ENCODE measurements around the gene POLDIP2.

Gene POLDIP2

DNA sequence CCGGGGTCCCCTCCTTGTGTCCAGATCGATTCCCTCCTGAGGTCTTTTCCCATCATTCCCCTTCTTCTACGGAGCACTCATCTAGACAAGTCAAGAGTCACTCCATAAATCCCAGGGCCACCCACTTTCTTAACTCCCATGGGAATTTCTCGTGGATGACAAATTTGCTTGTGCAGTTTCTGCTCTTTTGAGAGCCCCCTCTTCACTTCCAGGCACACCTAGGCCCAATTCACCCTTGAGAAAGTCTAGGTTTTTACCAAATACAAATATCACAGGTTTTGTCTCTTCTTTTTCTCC lies 522 bp upstream of the POLDIP2 start:
- TF ChIP-seq, protein P1, sequence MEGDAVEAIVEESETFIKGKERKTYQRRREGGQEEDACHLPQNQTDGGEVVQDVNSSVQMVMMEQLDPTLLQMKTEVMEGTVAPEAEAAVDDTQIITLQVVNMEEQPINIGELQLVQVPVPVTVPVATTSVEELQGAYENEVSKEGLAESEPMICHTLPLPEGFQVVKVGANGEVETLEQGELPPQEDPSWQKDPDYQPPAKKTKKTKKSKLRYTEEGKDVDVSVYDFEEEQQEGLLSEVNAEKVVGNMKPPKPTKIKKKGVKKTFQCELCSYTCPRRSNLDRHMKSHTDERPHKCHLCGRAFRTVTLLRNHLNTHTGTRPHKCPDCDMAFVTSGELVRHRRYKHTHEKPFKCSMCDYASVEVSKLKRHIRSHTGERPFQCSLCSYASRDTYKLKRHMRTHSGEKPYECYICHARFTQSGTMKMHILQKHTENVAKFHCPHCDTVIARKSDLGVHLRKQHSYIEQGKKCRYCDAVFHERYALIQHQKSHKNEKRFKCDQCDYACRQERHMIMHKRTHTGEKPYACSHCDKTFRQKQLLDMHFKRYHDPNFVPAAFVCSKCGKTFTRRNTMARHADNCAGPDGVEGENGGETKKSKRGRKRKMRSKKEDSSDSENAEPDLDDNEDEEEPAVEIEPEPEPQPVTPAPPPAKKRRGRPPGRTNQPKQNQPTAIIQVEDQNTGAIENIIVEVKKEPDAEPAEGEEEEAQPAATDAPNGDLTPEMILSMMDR (IDR thresholded peaks at IDR 0.05): no peak

DNA sequence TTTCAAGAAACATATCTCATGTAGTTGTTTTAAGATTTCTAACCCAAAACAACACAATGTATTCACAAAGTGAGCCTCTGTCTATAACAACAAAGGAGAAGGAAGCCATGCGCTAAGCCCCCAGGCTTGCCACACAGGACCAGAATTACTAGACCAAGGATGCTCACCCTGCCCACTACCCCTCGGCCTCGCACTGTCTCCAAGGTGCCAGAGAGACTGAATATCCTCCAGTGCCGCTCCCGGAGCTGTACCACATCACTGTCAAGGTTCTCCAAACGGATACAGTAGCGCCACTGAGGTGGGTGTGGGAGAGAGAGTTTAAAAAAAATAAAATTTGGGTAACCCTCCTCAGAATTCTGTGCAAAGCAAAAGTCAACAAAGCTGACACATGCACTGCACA lies 7.1 kb downstream of the POLDIP2 start:
- TF ChIP-seq, protein P1 (IDR thresholded peaks at IDR 0.05): no peak

DNA sequence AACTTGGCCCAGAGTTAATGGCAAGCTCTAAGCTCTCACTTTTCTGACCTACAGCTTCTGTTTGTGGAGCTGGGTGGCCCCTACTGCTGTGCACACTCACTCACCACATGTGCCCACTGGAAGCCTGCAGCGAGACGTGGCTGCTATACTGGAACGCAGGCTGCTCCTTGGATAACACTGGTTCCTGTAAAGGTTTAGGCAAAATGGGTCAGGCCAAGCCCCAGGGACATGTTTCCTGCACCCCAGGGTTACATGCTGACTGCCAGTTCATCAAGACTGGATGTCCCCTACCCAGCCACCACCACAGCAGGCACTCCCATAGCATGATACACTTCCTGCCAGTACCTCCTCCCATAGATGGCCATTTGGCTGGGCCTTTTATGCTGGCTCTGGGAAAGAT lies 8.3 kb downstream of the POLDIP2 start:
- TF ChIP-seq, protein P1 (IDR thresholded peaks at IDR 0.05): no peak

DNA sequence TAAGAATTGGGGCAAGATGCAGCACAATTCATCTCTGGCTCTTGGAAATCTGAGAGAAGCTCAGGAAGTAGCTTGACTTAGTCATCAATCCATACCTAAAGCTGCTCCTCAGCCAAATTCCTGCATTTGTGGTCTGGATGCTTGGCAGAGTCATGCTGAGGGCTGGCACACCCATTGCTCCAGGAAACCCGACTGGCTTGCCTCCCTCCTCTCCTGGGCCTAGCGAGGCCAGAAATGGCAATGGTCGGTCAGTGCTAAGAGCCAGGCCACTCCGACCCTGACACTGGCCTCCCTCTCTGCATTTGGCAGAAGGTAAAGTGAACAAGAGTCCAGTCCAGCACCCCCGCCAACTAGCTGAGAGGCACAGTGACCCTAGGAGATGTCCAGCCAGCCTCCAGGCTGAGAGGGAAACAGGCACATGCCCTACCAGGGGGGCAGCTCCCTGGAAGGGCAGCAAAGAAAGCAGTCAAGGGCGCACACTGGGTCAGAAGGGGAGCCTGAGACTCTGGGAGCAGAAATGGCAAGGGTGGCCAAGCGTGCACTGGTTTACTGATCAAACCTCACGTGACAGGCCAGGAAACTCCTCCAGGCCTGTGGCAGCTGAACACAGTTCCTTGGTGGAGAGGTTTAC lies 10.0 kb downstream of the POLDIP2 start:
- TF ChIP-seq, protein P1 (IDR thresholded peaks at IDR 0.05): peak; percentile 29; the same call in 1 of the 2 replicates

DNA sequence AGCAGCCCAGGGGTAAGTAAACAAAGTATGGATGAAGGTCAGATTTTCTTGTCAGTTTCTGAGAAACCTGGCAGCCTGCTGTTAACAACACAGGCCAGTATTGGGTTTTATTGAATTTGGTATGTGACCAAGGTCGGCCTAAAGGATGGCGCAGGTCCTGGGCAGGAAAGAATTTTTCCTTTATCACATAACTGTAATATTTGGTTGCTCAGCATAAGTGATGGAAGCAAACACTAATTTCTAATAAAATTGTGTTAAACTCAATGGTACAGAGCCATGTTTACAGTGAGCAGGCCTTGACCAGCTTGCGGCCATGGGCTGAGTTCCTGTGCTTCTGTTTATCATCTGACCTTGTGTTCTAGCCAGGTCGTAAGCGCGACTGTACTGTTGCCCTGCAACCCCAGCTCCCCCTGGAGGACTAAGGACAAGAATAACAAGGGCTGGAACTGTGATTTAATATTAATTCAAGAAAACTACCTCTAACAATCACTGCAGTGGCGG lies 10.5 kb downstream of the POLDIP2 start:
- TF ChIP-seq, protein P1 (IDR thresholded peaks at IDR 0.05): peak; percentile 79

DNA sequence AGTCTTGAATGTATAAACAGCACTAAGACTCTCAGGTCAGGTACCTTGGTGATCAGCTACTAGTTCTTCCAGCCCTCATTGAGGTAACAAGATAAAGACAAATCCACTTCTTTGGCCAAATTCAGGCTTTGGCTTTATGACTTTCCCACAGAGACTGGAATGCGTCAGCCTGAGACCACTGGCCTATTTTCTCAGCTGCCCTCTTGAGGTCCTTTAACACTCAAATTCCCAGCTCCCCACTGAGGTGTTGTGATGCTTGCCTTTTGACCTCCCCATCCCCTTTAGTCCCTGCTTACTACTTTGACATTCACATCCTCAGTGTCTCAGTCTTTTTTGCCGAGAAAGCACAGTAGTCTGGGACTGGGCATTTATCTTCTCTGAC lies 11.1 kb downstream of the POLDIP2 start:
- TF ChIP-seq, protein P1 (IDR thresholded peaks at IDR 0.05): no peak

DNA sequence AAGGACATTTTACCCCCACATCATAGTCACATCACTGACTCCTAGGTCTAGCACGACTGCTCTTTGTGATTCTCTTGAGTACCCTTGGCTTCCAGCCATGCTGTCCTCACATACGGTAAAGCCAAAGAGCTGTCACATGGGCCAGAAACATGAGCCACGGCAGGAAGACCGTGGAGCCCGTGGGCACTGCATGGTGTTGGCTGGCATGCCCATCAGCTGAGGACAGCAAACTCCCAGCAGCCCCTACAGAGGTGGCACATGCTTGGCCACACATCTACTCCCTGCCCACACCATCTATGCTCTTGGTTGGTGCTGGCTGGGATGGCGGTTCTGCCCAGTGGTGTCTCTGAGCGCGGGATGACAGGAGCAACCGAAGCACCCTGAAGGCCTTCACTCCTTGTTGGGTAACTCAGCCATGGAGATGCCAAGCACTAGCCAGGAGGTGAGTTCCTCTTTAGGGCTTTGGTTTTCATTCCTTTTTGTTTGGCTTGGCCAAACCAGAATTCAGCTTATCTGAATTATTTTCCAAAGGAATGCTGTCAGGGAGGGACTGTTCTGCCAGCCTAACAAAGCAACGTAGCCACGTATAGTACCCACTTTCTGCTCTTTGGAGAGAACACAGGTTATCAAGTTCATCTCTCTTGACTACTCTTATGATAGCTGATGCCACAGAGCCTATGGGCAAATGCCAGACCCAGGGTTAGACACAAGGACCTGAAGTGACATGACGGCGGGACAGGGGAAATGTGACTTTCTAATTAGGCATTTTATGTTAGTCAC lies 11.7 kb downstream of the POLDIP2 start:
- TF ChIP-seq, protein P1 (IDR thresholded peaks at IDR 0.05): no peak

Measured in LNCAP (cell line).